Left lung (tissue), 10 donors: ENCODE results near the gene PICALM. TPM values are rescaled to one million over a fixed set of nuclear protein-coding genes. Genes with fewer than 3 reads are reported as not detected.

Experiments
- ATAC-seq: fragments of 200-7000 bp; cut with Tn5 transposase; one replicate; pipeline ENCODE4 v1.9.1; 2020; ENCODE audit warnings: moderate library complexity
- DNase-seq, 4 donors: peaks; one replicate each; pipeline ENCODE4 v3.0.0-alpha.2; 2013 to 2020
- H3K27ac ChIP-seq, 2 donors: fragments of 200-600 bp; sonication (generic) in 1 of 2; one replicate each; pipeline versions ENCODE4 v1.5.0 to v1.8.0; 2020 to 2021
- H3K27me3 ChIP-seq, 2 donors: fragments of 200-600 bp; sonication (generic) in 1 of 2; one replicate each; pipeline versions ENCODE4 v1.5.0 to v1.8.0; 2020 to 2021
- H3K36me3 ChIP-seq, 2 donors: fragments of 200-600 bp; sonication (generic) in 1 of 2; one replicate each; pipeline versions ENCODE4 v1.5.0 to v1.8.0; 2020 to 2021
- H3K4me1 ChIP-seq, 2 donors: fragments of 200-600 bp; one replicate each; pipeline ENCODE4 v1.8.0; 2021
- H3K4me3 ChIP-seq, 2 donors: fragments of 200-600 bp; sonication (generic) in 1 of 2; one replicate each; pipeline versions ENCODE4 v1.5.0 to v1.8.0; 2020 to 2021; ENCODE audit warnings: mild to moderate bottlenecking in 1 of 2
- H3K9me3 ChIP-seq, 2 donors: fragments of 200-600 bp; sonication (generic) in 1 of 2; one replicate each; pipeline versions ENCODE4 v1.5.0 to v1.8.0; 2020 to 2021
- intact Hi-C, 2 donors: fragments of 100-400 bp; cut with DNase I; formaldehyde crosslinking; loops; one replicate each; pipeline versions ENCODE4 v1.11.2 to v1.14.2; 2022
- polyA plus RNA-seq, 6 donors: library from polyadenylated mRNA; unstranded; fragments of 120-200 nt; gene quantifications; one replicate each; pipeline ENCODE4 v1.2.1, GENCODE V29; 2013; ENCODE audit not compliant: insufficient read length in 6 of 6
- total RNA-seq, 2 donors: library from RNA; stranded (reverse); fragmentation: NEBNext Ultra II Directional; extraction: Animal tissue kit (Norgen Biotek cat#: 25700); gene quantifications; one replicate each; pipeline ENCODE4 v1.2.1, GENCODE V29; 2021
- TF ChIP-seq, protein P1 (sequence below), 2 donors: fragments of 200-600 bp; sonication (generic) in 1 of 2; IDR thresholded peaks; one replicate each; pipeline versions ENCODE4 v1.5.0 to v1.8.0; 2021; ENCODE audit warnings: antibody characterized with exemption in 2 of 2
- donor health status: DM: no; HTN: yes; CAD: no.
- donor health status: DM: no; HTN: no; CAD: no.

PICALM gene
- total and polyA plus RNA-seq, 8 donors = 159 to 216 (median 182) TPM

DNA sequence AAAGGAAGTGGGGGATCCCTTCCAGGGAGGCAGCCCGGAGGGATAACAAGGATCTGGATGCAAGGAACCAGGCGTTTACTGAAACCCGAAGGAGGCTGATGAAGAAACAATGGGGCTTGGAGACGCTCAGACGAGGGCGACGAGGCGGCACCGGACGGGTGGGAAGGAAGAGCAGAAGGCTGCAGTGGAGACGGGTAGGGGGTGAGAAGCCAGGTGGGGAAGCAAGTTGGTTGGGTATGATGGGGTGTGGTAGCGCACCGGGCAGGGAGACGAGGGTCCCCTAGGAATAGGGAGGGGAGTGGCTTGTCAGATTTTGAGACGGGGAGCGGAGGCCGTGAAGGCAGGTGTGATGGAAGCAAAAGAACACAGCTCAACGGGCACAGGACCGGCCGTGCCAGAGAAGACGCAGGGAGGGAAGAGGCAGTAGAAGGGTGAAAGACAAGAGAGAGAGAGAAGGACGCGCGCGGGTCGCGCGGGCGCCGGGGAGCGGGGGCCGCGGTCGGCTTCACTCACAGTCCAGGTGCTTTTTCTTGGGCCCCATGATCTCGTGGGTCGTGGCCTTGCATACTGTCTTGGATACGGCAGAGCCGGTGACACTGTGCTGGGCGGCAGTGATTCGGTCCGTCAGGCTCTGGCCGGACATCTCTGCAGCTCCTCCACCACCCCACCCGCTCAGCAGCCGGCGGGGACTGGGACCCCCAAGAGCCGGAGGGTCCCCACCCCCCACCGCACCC is 579 bp downstream of the PICALM start:
- H3K36me3 ChIP-seq = no peaks in the 10 kb centered on the region
- ATAC-seq (peak; percentile 11), DNase-seq (peak; percentile 50 to 84 (median 52))
- intact Hi-C loops = no loop called here
- peak overlapping the region; percentile 81 to 88 for H3K4me3 ChIP-seq
- H3K4me1 ChIP-seq = peaks cover 32 to 39% of the 10 kb centered on the region in 2 donors
- no peaks in the 10 kb centered on the region for H3K9me3 ChIP-seq
- H3K27me3 ChIP-seq = no peaks in the 10 kb centered on the region
- H3K27ac ChIP-seq = peak overlapping the region; percentile 96 to 98
- TF ChIP-seq, protein P1, sequence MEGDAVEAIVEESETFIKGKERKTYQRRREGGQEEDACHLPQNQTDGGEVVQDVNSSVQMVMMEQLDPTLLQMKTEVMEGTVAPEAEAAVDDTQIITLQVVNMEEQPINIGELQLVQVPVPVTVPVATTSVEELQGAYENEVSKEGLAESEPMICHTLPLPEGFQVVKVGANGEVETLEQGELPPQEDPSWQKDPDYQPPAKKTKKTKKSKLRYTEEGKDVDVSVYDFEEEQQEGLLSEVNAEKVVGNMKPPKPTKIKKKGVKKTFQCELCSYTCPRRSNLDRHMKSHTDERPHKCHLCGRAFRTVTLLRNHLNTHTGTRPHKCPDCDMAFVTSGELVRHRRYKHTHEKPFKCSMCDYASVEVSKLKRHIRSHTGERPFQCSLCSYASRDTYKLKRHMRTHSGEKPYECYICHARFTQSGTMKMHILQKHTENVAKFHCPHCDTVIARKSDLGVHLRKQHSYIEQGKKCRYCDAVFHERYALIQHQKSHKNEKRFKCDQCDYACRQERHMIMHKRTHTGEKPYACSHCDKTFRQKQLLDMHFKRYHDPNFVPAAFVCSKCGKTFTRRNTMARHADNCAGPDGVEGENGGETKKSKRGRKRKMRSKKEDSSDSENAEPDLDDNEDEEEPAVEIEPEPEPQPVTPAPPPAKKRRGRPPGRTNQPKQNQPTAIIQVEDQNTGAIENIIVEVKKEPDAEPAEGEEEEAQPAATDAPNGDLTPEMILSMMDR (IDR thresholded peaks at IDR 0.05) = no peak

DNA sequence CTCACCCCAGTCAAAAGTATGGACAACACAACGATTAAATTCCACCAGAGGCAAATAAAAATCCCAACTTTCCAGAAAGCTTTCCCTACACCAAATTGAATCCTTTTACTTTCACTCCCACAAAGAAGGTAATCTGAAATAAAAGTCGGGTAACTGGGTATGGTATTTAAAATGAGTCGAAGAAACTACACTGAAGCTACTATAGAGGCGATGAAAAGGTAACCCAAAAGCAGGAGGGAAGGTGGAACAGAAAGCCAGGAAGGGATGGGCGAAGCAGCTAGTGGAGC is 1.1 kb downstream of the PICALM start:
- H3K4me1 ChIP-seq = peaks cover 36 to 44% of the 10 kb centered on the region in 2 donors
- H3K36me3 ChIP-seq = no peaks in the 10 kb centered on the region
- no peaks in the 10 kb centered on the region for H3K27me3 ChIP-seq
- peak overlapping the region; percentile 81 to 88 for H3K4me3 ChIP-seq
- no peaks in the 10 kb centered on the region for H3K9me3 ChIP-seq
- ATAC-seq = no peak
- TF ChIP-seq, protein P1 (IDR thresholded peaks at IDR 0.05) = no peak
- peak overlapping the region; percentile 96 to 98 for H3K27ac ChIP-seq
- intact Hi-C loops = no loop called here
- no peak for DNase-seq

DNA sequence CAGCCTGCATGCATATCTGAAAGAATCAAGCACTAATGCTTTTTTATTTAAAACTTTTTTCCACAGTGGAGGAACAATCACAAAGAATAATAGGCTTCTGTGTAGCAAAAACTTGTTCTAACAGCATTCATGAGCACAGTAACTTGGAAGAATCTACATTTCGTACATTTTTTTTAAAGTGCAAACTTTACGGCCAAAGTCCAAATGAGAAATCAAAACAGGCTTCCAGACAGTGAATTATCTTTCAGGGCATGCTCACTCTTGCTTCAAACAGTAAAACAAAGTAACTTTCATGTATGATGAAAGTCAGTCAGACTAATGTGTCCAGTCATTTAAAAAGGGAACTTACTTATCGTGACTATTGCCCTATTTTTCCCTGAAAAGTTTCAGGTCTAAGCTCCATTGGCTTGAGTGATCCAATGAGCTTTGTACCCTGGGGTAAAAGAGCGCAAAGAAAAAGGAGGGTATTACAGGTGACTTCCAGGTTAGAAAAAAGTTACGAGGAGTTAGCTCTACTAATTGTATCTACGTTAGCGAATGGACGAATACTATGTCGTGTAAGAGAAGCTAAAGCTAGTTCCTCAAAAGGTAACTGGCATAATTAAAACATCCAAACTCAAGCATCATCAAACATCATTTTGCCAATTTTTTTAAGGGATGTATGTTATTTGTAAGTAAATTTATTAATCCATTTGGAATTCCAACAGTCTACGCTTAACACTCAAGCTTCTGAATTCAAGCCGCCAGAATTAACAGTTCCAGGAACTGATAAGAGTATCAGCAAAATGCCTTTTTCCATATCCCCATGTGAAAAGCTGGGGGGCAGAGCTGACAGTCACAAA is 1.7 kb downstream of the PICALM start:
- Histone ChIP-seq H3K27ac (peak overlapping the region; percentile 96 to 98), H3K4me1 (peaks cover 36 to 50% of the 10 kb centered on the region in 2 donors), H3K4me3 (peak overlapping the region; percentile 81 to 88), H3K9me3 (no peaks in the 10 kb centered on the region), H3K27me3 (no peaks in the 10 kb centered on the region), H3K36me3 (no peaks in the 10 kb centered on the region)
- TF ChIP-seq, protein P1 (IDR thresholded peaks at IDR 0.05) = no peak
- intact Hi-C loops = no loop called here
- no peak for ATAC-seq
- DNase-seq = peak in 2 of 4 donors; percentile 22 to 32

DNA sequence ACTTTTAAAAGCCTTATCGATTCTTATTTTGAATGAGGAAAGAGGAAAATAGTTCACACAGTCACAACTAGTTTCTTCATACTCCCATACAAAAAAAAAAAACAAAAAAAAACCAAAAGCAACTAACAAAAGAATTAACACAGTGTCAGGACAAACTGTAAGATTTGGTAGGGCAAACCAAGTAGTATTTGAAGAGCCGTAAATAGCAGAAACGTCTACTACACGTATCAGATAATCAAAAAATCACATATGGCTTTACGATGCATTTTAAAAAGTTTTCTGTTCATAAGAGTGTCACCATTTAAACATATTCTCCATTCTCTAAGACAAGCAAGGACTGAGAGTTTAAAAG is 2.3 kb downstream of the PICALM start:
- TF ChIP-seq, protein P1 (IDR thresholded peaks at IDR 0.05) = no peak
- H3K9me3 ChIP-seq = no peaks in the 10 kb centered on the region
- ATAC-seq (no peak), DNase-seq (peak in 1 of 4 donors; percentile 17)
- H3K36me3 ChIP-seq = no peaks in the 10 kb centered on the region
- H3K27ac ChIP-seq = peak overlapping the region; percentile 96 to 98
- H3K27me3 ChIP-seq = no peaks in the 10 kb centered on the region
- peak overlapping the region; percentile 81 to 88 for H3K4me3 ChIP-seq
- intact Hi-C loops = no loop called here
- peaks cover 36 to 56% of the 10 kb centered on the region in 2 donors for H3K4me1 ChIP-seq

DNA sequence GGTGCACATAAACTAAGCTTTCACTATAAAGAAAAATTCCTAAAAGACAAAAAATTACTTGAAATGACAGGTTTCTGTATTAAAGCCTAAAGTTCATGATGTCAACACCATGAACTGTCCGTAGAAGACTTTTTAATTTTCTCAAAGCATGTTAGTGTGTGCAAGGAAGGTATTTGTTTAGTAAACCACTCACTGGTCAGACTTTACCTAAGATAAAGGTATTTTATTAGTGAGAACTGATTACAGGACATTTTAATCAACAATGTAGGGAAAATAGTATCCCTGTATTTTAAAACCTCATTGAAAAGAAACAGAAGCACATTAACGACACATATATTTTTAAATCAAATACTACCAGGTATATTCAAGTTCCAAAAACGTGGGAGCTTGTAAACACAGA is 2.9 kb downstream of the PICALM start:
- Histone ChIP-seq H3K27ac (peak overlapping the region; percentile 96 to 98), H3K27me3 (no peaks in the 10 kb centered on the region), H3K36me3 (no peaks in the 10 kb centered on the region), H3K4me3 (peak overlapping the region; percentile 81 to 88), H3K4me1 (peaks cover 36 to 62% of the 10 kb centered on the region in 2 donors), H3K9me3 (no peaks in the 10 kb centered on the region)
- TF ChIP-seq, protein P1 (IDR thresholded peaks at IDR 0.05) = no peak
- ATAC-seq = no peak
- no peak for DNase-seq
- intact Hi-C loops = no loop called here
